ENCODE measurements around the gene RAMP1. TPM values are rescaled to one million over a fixed set of nuclear protein-coding genes. Genes with fewer than 3 reads are reported as not detected.

The RAMP1 gene
- total RNA-seq, 4 donors from 2014 or later, result 10.0 to 16.1 (median 11.2) TPM

GRCh38 chr2:237907144-237907543 lies 47.7 kb downstream of the RAMP1 start:
- WGBS, result 100% methylated on average over 1 of the region's 1 CpG
- Histone ChIP-seq H3K27me3 (no peaks in the 10 kb centered on the region), H3K4me1 (peaks cover 4% of the 10 kb centered on the region), H3K4me3 (no peak overlapping the region), H3K9me3 (no peaks in the 10 kb centered on the region), H3K36me3 (no peaks in the 10 kb centered on the region), H3K27ac (no peak overlapping the region)
- no peak for DNase-seq (ENCODE audit: low spot score in 2 of 2)
- TF ChIP-seq CTCF (IDR thresholded peaks at IDR 0.05), result no peak
- TF ChIP-seq POLR2AphosphoS5 (IDR thresholded peaks at IDR 0.05), result no peak
- TF ChIP-seq EP300 (IDR thresholded peaks at IDR 0.05), result no peak
- TF ChIP-seq POLR2A (IDR thresholded peaks at IDR 0.05), result no peak

- Histone ChIP-seq H3K4me1 (peaks cover 4% of the 10 kb centered on the region), H3K27ac (no peak overlapping the region), H3K36me3 (no peaks in the 10 kb centered on the region), H3K27me3 (no peaks in the 10 kb centered on the region), H3K4me3 (no peak overlapping the region), H3K9me3 (no peaks in the 10 kb centered on the region)
- 93% methylated on average over 7 of the region's 13 CpGs for WGBS
- peak in 1 of 2 donors; percentile 31 for DNase-seq (ENCODE audit: low spot score in 2 of 2)
- TF ChIP-seq POLR2A (IDR thresholded peaks at IDR 0.05) (no peak), POLR2AphosphoS5 (IDR thresholded peaks at IDR 0.05) (no peak)
Observed at GRCh38 chr2:237909075-237909695, 49.8 kb downstream of the RAMP1 start.

- Histone ChIP-seq H3K27me3 (no peaks in the 10 kb centered on the region), H3K36me3 (no peaks in the 10 kb centered on the region), H3K27ac (no peak overlapping the region), H3K4me1 (peaks cover 4% of the 10 kb centered on the region), H3K9me3 (no peaks in the 10 kb centered on the region), H3K4me3 (no peak overlapping the region)
- no peak for TF ChIP-seq POLR2AphosphoS5 (IDR thresholded peaks at IDR 0.05)
- TF ChIP-seq CTCF (IDR thresholded peaks at IDR 0.05), result no peak
- TF ChIP-seq EP300 (IDR thresholded peaks at IDR 0.05), result no peak
- no peak for TF ChIP-seq POLR2A (IDR thresholded peaks at IDR 0.05)
- WGBS, result 94% methylated on average over 5 of the region's 14 CpGs
- DNase-seq (ENCODE audit: low spot score in 2 of 2), result no peak
Observed at GRCh38 chr2:237909801-237910475, 50.5 kb downstream of the RAMP1 start.

GRCh38 chr2:237910576-237911362 lies 51.3 kb downstream of the RAMP1 start:
- Histone ChIP-seq H3K9me3 (no peaks in the 10 kb centered on the region), H3K27me3 (no peaks in the 10 kb centered on the region), H3K4me1 (no peaks in the 10 kb centered on the region), H3K36me3 (no peaks in the 10 kb centered on the region), H3K4me3 (no peak overlapping the region), H3K27ac (no peak overlapping the region)
- no peak for TF ChIP-seq POLR2AphosphoS5 (IDR thresholded peaks at IDR 0.05)
- no peak for TF ChIP-seq CTCF (IDR thresholded peaks at IDR 0.05)
- TF ChIP-seq EP300 (IDR thresholded peaks at IDR 0.05), result no peak
- TF ChIP-seq POLR2A (IDR thresholded peaks at IDR 0.05), result no peak
- DNase-seq (ENCODE audit: low spot score in 2 of 2), result peak in 1 of 2 donors; percentile 1
- 93% methylated on average over 4 of the region's 12 CpGs for WGBS

GRCh38 chr2:237911363-237912017 lies 52.1 kb downstream of the RAMP1 start:
- no peaks in the 10 kb centered on the region for H3K36me3 ChIP-seq
- TF ChIP-seq EP300 (IDR thresholded peaks at IDR 0.05) (no peak), POLR2AphosphoS5 (IDR thresholded peaks at IDR 0.05) (no peak), POLR2A (IDR thresholded peaks at IDR 0.05) (no peak), CTCF (IDR thresholded peaks at IDR 0.05) (no peak)
- no peaks in the 10 kb centered on the region for H3K4me1 ChIP-seq
- H3K9me3 ChIP-seq, result no peaks in the 10 kb centered on the region
- H3K27ac ChIP-seq, result no peak overlapping the region
- DNase-seq (ENCODE audit: low spot score in 2 of 2), result peak in 1 of 2 donors; percentile 48
- H3K27me3 ChIP-seq, result no peaks in the 10 kb centered on the region
- H3K4me3 ChIP-seq, result no peak overlapping the region
- WGBS, result 100% methylated on average over 3 of the region's 28 CpGs

Data from suprapubic skin (tissue), 4 donors.